Measurements from ENCODE around the gene CEP120. TPM values are rescaled to one million over a fixed set of nuclear protein-coding genes. Genes with fewer than 3 reads are reported as not detected.

The CEP120 gene
- total and polyA plus RNA-seq, 10 donors, result 9.2 to 43.3 (median 29.5) TPM

DNA sequence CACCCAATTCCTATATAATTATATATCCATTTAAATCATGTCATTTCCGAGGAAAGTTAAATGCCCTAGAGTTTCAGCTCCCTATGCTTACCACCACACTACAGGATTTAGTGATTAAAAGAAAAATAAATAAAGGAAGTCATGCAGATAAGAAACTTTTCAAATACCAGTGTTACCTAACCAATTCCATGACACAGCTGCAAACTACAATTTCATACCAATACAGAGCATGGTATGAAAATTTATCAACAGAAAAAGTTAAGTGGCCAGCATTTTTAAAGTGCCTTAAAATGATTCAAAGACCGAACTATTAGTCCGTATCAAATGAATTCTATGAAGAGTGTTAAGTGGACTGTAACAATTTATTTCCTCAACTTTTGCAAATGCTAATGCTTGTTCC, 35.9 kb downstream of the CEP120 start:
- intact Hi-C loops (cut with DNase I; ENCODE audit: low total_unique reads), result no loop called here

DNA sequence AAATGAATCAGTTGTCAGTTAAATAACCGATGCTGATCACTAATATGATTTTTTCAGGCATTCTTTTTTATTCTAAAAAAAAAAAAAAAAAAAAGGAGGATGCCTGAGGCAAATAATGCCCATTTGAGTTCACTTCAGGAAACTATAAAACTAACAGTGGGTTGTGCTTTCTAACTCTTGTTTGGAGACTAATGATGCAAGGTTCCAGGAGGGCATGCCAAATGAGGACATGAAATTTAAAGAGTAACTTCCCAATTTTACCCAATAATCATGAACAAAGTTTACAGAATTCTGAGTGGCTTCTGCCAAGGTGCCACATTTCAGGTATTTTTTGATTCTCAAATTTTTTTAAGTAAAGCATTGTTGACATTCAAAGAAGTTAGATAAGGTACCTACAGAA, 41.0 kb downstream of the CEP120 start:
- no peak for TF ChIP-seq POLR2AphosphoS5 (IDR thresholded peaks at IDR 0.05)
- TF ChIP-seq POLR2A (IDR thresholded peaks at IDR 0.05), result no peak
- TF ChIP-seq, protein P1, sequence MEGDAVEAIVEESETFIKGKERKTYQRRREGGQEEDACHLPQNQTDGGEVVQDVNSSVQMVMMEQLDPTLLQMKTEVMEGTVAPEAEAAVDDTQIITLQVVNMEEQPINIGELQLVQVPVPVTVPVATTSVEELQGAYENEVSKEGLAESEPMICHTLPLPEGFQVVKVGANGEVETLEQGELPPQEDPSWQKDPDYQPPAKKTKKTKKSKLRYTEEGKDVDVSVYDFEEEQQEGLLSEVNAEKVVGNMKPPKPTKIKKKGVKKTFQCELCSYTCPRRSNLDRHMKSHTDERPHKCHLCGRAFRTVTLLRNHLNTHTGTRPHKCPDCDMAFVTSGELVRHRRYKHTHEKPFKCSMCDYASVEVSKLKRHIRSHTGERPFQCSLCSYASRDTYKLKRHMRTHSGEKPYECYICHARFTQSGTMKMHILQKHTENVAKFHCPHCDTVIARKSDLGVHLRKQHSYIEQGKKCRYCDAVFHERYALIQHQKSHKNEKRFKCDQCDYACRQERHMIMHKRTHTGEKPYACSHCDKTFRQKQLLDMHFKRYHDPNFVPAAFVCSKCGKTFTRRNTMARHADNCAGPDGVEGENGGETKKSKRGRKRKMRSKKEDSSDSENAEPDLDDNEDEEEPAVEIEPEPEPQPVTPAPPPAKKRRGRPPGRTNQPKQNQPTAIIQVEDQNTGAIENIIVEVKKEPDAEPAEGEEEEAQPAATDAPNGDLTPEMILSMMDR (IDR thresholded peaks at IDR 0.05 in 8 of 11, conservative IDR thresholded peaks at IDR 0.05 in 3 of 11), result no peak
- H3K36me3 ChIP-seq, result peaks cover 3 to 100% (median 72%) of the 10 kb centered on the region in 6 donors
- no peaks in the 10 kb centered on the region for H3K4me1 ChIP-seq
- H3K27ac ChIP-seq, result no peak overlapping the region
- WGBS, 5 donors, result 91 to 100% (median 95%) methylated on average over 1 of the region's 1 CpG
- DNase-seq, result no peak
- H3K27me3 ChIP-seq (replicated peaks in 1 of 7), result no peaks in the 10 kb centered on the region
- H3K9me3 ChIP-seq, result no peaks in the 10 kb centered on the region
- no peak overlapping the region for H3K4me3 ChIP-seq
- intact Hi-C loops (cut with DNase I; ENCODE audit: low total_unique reads), result no loop called here

More for the DNA sequence above, 35.9 kb downstream of the CEP120 start:
- peaks cover 2 to 98% (median 69%) of the 10 kb centered on the region in 6 donors for H3K36me3 ChIP-seq
- no peaks in the 10 kb centered on the region for H3K4me1 ChIP-seq
- WGBS, 5 donors, result 92 to 95% (median 95%) methylated on average over 3 of the region's 3 CpGs
- H3K4me3 ChIP-seq, result no peak overlapping the region
- DNase-seq, result no peak
- no peaks in the 10 kb centered on the region for H3K9me3 ChIP-seq
- no peak overlapping the region for H3K27ac ChIP-seq
- TF ChIP-seq POLR2A (IDR thresholded peaks at IDR 0.05) (no peak), POLR2AphosphoS5 (IDR thresholded peaks at IDR 0.05) (no peak)
- TF ChIP-seq, protein P1 (IDR thresholded peaks at IDR 0.05 in 8 of 11, conservative IDR thresholded peaks at IDR 0.05 in 3 of 11), result no peak
- H3K27me3 ChIP-seq (replicated peaks in 1 of 7), result no peaks in the 10 kb centered on the region

DNA sequence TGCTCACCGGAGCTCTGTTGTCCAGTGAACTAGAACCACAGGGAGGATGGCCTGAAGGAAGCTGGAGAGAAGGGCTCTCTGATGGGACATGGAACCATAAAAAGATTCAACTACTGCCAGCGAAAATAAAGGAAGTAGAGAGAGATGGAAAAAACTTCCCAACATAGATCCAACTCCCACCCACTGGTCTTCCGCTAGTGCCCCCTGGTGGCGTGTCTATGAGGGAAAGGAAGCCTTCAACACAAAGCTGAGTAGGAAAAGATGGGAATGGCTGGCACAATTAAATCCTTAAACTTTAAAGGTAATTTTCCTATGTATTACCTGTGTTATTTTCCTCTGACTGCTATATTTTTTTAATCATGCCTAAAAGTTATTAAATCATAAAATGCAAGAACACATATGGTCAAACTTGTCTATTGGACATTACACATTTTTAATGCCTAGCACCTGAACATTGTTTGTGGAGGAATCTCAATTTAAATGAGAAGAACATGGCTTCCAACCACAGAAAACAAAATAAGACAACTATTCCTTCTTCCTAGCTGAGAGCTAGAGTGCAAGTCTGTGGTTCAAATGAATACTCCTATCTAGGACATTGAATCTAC, 51.5 kb downstream of the CEP120 start:
- Histone ChIP-seq H3K4me3 (no peak overlapping the region), H3K4me1 (no peaks in the 10 kb centered on the region), H3K36me3 (peaks cover 0 to 95% (median 44%) of the 10 kb centered on the region in 6 donors), H3K9me3 (no peaks in the 10 kb centered on the region), H3K27me3 (replicated peaks in 1 of 7) (no peaks in the 10 kb centered on the region), H3K27ac (no peak overlapping the region)
- DNase-seq, result peak; percentile 77
- WGBS, 5 donors, result 90 to 95% (median 91%) methylated on average over 4 of the region's 4 CpGs
- intact Hi-C loops (cut with DNase I; ENCODE audit: low total_unique reads), result no loop called here
- TF ChIP-seq POLR2AphosphoS5 (IDR thresholded peaks at IDR 0.05) (no peak), POLR2A (IDR thresholded peaks at IDR 0.05) (no peak)
- TF ChIP-seq, protein P1 (IDR thresholded peaks at IDR 0.05 in 8 of 11, conservative IDR thresholded peaks at IDR 0.05 in 3 of 11), result peak in 6 of 11 experiments; percentile 26 to 63 (median 54)

DNA sequence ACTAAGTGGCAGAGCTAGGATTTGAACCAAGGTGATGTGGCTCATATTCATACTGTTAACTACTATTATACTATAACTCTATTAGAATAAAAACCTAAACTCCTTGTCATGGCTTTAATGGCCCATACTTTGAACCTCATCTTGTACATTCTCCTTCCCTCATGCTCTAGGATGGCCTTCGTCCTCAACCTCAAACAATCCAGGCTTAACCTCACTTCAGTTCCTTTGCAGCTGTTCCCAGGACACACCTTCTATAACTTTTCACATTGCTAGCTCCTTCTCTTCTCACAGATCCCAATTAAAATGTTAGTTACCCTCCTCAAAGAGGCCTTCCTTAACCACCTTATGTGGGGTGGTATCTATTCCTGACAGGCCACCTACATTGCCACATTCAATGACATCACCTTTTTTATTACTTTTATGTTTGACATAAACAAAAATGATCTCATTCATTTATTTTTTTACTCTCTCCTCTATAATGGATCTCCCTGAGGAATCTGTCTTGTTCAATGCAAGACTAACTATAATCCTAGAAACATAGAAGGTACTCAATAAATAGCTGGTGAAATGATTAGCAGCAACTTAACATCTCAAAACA, 53.7 kb downstream of the CEP120 start:
- 52 to 91% (median 91%) methylated on average over 1 of the region's 1 CpG for WGBS, 5 donors
- Histone ChIP-seq H3K27ac (no peak overlapping the region), H3K27me3 (replicated peaks in 1 of 7) (no peaks in the 10 kb centered on the region), H3K4me3 (no peak overlapping the region), H3K36me3 (peaks cover 0 to 94% (median 27%) of the 10 kb centered on the region in 6 donors), H3K9me3 (no peaks in the 10 kb centered on the region), H3K4me1 (no peaks in the 10 kb centered on the region)
- intact Hi-C loops (cut with DNase I; ENCODE audit: low total_unique reads), result loop anchor here (5.0 kb wide), 1 partner anchor 852 kb away; no protein-coding TSS in a partner anchor
- TF ChIP-seq, protein P1 (IDR thresholded peaks at IDR 0.05 in 8 of 11, conservative IDR thresholded peaks at IDR 0.05 in 3 of 11), result no peak
- TF ChIP-seq POLR2A (IDR thresholded peaks at IDR 0.05) (no peak), POLR2AphosphoS5 (IDR thresholded peaks at IDR 0.05) (no peak)
- DNase-seq, result no peak
